Measurements from ENCODE around the gene PCDHGB7. TPM values are rescaled to one million over a fixed set of nuclear protein-coding genes. Genes with fewer than 3 reads are reported as not detected.

Gene PCDHGB7
- total RNA-seq, 4 donors from 2014 or later: 7.1 to 27.6 (median 18.1) TPM

DNA sequence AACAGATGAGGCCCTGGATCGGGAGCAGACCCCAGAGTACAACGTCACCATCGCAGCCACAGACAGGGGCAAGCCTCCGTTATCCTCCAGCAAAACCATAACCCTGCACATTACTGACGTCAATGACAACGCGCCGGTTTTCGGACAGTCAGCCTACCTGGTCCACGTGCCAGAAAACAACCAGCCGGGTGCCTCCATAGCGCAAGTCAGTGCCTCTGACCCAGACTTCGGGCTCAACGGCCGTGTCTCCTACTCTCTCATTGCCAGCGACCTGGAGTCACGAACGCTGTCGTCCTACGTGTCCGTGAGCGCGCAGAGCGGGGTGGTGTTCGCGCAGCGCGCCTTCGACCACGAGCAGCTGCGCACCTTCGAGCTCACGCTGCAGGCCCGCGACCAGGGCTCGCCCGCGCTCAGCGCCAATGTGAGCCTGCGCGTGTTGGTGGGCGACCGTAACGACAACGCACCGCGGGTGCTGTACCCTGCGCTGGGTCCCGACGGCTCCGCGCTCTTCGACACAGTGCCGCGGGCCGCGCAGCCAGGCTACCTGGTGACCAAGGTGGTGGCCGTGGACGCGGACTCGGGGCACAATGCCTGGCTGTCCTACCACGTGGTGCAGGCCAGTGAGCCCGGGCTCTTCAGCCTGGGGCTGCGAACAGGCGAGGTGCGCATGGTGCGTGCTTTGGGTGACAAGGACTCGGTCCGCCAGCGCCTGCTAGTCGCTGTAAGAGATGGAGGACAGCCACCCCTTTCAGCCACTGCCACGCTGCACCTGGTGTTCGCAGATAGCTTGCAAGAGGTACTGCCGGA, 1.8 kb downstream of the PCDHGB7 start:
- Histone ChIP-seq H3K4me3 (no peak overlapping the region), H3K27ac (no peak overlapping the region), H3K36me3 (no peaks in the 10 kb centered on the region), H3K4me1 (no peaks in the 10 kb centered on the region), H3K27me3 (no peaks in the 10 kb centered on the region), H3K9me3 (peaks cover 0 to 96% of the 10 kb centered on the region in 2 donors)
- intact Hi-C loops (cut with DNase I; ENCODE audit: low total_unique reads): no loop called here
- no peak for DNase-seq
- TF ChIP-seq, protein P1, sequence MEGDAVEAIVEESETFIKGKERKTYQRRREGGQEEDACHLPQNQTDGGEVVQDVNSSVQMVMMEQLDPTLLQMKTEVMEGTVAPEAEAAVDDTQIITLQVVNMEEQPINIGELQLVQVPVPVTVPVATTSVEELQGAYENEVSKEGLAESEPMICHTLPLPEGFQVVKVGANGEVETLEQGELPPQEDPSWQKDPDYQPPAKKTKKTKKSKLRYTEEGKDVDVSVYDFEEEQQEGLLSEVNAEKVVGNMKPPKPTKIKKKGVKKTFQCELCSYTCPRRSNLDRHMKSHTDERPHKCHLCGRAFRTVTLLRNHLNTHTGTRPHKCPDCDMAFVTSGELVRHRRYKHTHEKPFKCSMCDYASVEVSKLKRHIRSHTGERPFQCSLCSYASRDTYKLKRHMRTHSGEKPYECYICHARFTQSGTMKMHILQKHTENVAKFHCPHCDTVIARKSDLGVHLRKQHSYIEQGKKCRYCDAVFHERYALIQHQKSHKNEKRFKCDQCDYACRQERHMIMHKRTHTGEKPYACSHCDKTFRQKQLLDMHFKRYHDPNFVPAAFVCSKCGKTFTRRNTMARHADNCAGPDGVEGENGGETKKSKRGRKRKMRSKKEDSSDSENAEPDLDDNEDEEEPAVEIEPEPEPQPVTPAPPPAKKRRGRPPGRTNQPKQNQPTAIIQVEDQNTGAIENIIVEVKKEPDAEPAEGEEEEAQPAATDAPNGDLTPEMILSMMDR (IDR thresholded peaks at IDR 0.05): no peak
- no peak for TF ChIP-seq POLR2A (IDR thresholded peaks at IDR 0.05)

DNA sequence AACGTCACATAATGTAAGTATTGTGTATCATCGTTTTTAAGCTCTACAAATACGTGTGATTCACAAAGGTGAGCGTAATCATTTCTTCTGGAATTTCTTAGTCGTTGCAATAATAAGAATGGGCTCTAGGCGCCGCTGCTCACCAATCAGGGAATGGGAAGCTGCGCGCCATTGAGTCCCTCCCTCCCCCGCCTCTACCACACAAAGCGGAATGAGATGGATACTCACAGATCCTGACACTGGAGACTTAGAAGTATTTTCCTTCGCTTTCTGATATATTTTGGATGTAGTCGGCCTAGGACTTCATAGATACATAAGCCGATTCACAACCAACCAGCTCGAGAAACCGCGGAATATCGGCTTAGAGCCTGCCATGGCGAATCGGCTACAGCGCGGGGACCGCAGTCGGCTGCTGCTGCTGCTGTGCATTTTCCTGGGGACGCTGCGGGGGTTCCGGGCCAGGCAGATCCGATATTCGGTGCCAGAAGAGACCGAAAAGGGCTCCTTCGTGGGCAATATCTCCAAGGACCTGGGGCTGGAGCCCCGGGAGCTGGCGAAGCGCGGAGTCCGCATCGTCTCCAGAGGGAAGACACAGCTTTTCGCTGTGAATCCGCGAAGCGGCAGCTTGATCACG, 3.5 kb downstream of the PCDHGB7 start, which contains the start of gene PCDHGA11:
PCDHGA11 (plus strand) TSS at position 197 of the 634 bp plus-strand sequence; CDS start at position 374, 177 bp downstream.
- Histone ChIP-seq H3K4me3 (no peak within 1 kb of the TSS), H3K27ac (no peak within 1 kb of the TSS), H3K4me1 (no peaks in the 10 kb centered on the region), H3K36me3 (no peaks in the 10 kb centered on the region), H3K27me3 (no peaks in the 10 kb centered on the region), H3K9me3 (peaks cover 0 to 98% of the 10 kb centered on the region in 2 donors)
- TF ChIP-seq, protein P1 (IDR thresholded peaks at IDR 0.05): no peak
- TF ChIP-seq POLR2A (IDR thresholded peaks at IDR 0.05): no peak
- intact Hi-C loops (cut with DNase I; ENCODE audit: low total_unique reads): no loop called here
- DNase-seq: no peak

DNA sequence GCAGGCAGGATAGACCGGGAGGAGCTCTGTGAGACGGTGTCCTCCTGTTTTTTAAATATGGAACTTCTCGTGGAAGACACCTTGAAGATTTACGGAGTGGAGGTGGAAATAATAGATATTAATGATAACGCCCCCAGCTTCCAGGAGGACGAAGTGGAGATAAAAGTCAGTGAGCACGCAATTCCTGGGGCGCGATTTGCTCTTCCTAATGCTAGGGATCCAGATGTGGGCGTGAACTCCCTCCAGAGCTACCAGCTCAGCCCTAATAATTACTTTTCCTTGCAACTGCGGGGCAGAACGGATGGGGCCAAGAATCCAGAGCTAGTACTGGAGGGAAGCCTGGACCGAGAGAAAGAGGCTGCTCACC, 4.0 kb downstream of the PCDHGB7 start:
- intact Hi-C loops (cut with DNase I; ENCODE audit: low total_unique reads): no loop called here
- Histone ChIP-seq H3K27ac (no peak overlapping the region), H3K9me3 (peaks cover 0 to 98% of the 10 kb centered on the region in 2 donors), H3K4me3 (no peak overlapping the region), H3K27me3 (no peaks in the 10 kb centered on the region), H3K4me1 (no peaks in the 10 kb centered on the region), H3K36me3 (no peaks in the 10 kb centered on the region)
- TF ChIP-seq, protein P1 (IDR thresholded peaks at IDR 0.05): no peak
- no peak for TF ChIP-seq POLR2A (IDR thresholded peaks at IDR 0.05)
- no peak for DNase-seq

DNA sequence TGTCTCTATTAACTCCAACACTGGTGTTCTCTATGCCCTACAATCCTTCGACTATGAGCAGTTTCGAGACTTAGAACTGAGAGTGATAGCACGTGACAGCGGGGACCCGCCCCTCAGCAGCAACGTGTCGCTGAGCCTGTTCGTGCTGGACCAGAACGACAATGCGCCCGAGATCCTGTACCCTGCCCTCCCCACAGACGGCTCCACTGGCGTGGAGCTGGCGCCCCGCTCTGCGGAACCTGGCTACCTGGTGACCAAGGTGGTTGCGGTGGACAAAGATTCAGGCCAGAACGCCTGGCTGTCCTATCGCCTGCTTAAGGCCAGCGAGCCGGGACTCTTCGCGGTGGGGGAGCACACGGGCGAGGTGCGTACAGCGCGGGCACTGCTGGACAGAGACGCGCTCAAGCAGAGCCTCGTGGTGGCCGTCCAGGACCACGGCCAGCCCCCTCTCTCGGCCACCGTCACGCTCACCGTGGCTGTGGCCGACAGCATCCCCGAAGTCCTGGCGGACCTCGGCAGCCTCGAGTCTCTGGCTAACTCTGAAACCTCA, 5.3 kb downstream of the PCDHGB7 start:
- Histone ChIP-seq H3K27me3 (no peaks in the 10 kb centered on the region), H3K36me3 (no peaks in the 10 kb centered on the region), H3K4me3 (no peak overlapping the region), H3K4me1 (no peaks in the 10 kb centered on the region), H3K27ac (no peak overlapping the region), H3K9me3 (peaks cover 0 to 98% of the 10 kb centered on the region in 2 donors)
- DNase-seq: no peak
- TF ChIP-seq, protein P1 (IDR thresholded peaks at IDR 0.05): no peak
- TF ChIP-seq POLR2A (IDR thresholded peaks at IDR 0.05): no peak
- intact Hi-C loops (cut with DNase I; ENCODE audit: low total_unique reads): no loop called here

Measured in uterus (tissue), 4 donors.